Esophagus muscularis mucosa (tissue), 4 donors: ENCODE measurements around the gene CNGB1. TPM values are rescaled to one million over a fixed set of nuclear protein-coding genes. Genes with fewer than 3 reads are reported as not detected.

ENCODE experiments used
- DNase-seq: peaks from one replicate; pipeline ENCODE4 v3.0.0-alpha.2; 2017; ENCODE audit errors: extremely low spot score
- H3K27ac ChIP-seq, 4 donors: fragments of 200-600 bp; sonication (generic); replicated peaks in 1 of 4; 1 replicate in 3 of 4; 2 replicates in 1 of 4; pipeline ENCODE4 v1.5.1; 2016 to 2019; ENCODE audit warnings: mild to moderate bottlenecking in 1 of 4
- H3K27me3 ChIP-seq, 4 donors: fragments of 200-600 bp; sonication (generic); one replicate each; pipeline versions ENCODE4 v1.5.1 to v1.6.0; 2016 to 2019
- H3K36me3 ChIP-seq, 4 donors: fragments of 200-600 bp; sonication (generic); one replicate each; pipeline ENCODE4 v1.5.1; 2016 to 2019
- H3K4me1 ChIP-seq, 4 donors: fragments of 200-600 bp; sonication (generic); one replicate each; pipeline ENCODE4 v1.5.1; 2016 to 2019
- H3K4me3 ChIP-seq, 4 donors: fragments of 200-600 bp; sonication (generic); 1 replicate in 2 of 4; 2 replicates in 2 of 4; pipeline ENCODE4 v1.5.1; 2016 to 2019; ENCODE audit warnings: mild to moderate bottlenecking in 4 of 4, moderate library complexity in 1 of 4
- H3K9me3 ChIP-seq, 4 donors: fragments of 200-600 bp; sonication (generic); 1 replicate in 3 of 4; 2 replicates in 1 of 4; pipeline ENCODE4 v1.5.1; 2016 to 2019
- EP300 ChIP-seq: sonication (generic); formaldehyde crosslinking; IDR thresholded peaks from one replicate; pipeline ENCODE4 v1.6.1; 2017; ENCODE audit warnings: antibody characterized with exemption
- POLR2A ChIP-seq: fragments of 450-650 bp; IDR thresholded peaks from one replicate; pipeline ENCODE4 v1.6.1; 2017; ENCODE audit warnings: antibody characterized with exemption, moderate library complexity, mild to moderate bottlenecking, low read depth
- POLR2AphosphoS5 ChIP-seq, 2 donors: sonication (generic); formaldehyde crosslinking; IDR thresholded peaks; one replicate each; pipeline ENCODE4 v1.6.1; 2017; ENCODE audit warnings: antibody characterized with exemption in 2 of 2
- WGBS: methylation state at CpG from one replicate; pipeline ENCODE4 v1.1.5; 2018; 5-methylcytosine and 5-hydroxymethylcytosine counted together
- intact Hi-C: fragments of 100-400 bp; cut with DNase I; formaldehyde crosslinking; loops from one replicate; pipeline ENCODE4 v1.15.1; 2023
- total RNA-seq, 4 donors: library from RNA; depleted of rRNA; stranded (reverse); fragments of >200 nt; gene quantifications; one replicate each; pipeline versions ENCODE4 v1.1.0 to v1.2.1, GENCODE V29; 2016
- TF ChIP-seq, protein P1 (sequence below), 3 experiments: fragments of 200-600 bp in 2 of 3; fragments of 450-650 bp in 1 of 3; sonication (generic) in 2 of 3; IDR thresholded peaks; one replicate each; pipeline ENCODE4 v1.5.1; 2017 to 2019; ENCODE audit warnings: antibody characterized with exemption in 3 of 3, mild to moderate bottlenecking in 2 of 3, moderate library complexity in 1 of 3

Gene CNGB1
- total RNA-seq, 4 donors from 2014 or later: under 0.01 to 0.97 (median 0.31) TPM

GRCh38 chr16:57889960-57890751 lies 80.8 kb downstream of the CNGB1 start:
- peak overlapping the region in 1 of 4 donors; percentile 26 for H3K27ac ChIP-seq

GRCh38 chr16:57889522-57889921 lies 81.4 kb downstream of the CNGB1 start:
- H3K36me3 ChIP-seq: no peaks in the 10 kb centered on the region
- no peak for DNase-seq
- no peaks in the 10 kb centered on the region for H3K9me3 ChIP-seq
- intact Hi-C loops: no loop called here
- no peak overlapping the region for H3K4me3 ChIP-seq
- H3K27ac ChIP-seq: no peak overlapping the region
- no peak for TF ChIP-seq POLR2AphosphoS5 (IDR thresholded peaks at IDR 0.05)
- TF ChIP-seq, protein P1, sequence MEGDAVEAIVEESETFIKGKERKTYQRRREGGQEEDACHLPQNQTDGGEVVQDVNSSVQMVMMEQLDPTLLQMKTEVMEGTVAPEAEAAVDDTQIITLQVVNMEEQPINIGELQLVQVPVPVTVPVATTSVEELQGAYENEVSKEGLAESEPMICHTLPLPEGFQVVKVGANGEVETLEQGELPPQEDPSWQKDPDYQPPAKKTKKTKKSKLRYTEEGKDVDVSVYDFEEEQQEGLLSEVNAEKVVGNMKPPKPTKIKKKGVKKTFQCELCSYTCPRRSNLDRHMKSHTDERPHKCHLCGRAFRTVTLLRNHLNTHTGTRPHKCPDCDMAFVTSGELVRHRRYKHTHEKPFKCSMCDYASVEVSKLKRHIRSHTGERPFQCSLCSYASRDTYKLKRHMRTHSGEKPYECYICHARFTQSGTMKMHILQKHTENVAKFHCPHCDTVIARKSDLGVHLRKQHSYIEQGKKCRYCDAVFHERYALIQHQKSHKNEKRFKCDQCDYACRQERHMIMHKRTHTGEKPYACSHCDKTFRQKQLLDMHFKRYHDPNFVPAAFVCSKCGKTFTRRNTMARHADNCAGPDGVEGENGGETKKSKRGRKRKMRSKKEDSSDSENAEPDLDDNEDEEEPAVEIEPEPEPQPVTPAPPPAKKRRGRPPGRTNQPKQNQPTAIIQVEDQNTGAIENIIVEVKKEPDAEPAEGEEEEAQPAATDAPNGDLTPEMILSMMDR (IDR thresholded peaks at IDR 0.05): no peak
- no peak for TF ChIP-seq POLR2A
- no peak for TF ChIP-seq EP300
- peaks cover 0 to 28% (median 1%) of the 10 kb centered on the region in 4 donors for H3K27me3 ChIP-seq
- H3K4me1 ChIP-seq: peaks cover 0 to 13% (median 3%) of the 10 kb centered on the region in 4 donors
- 89% methylated on average over 4 of the region's 4 CpGs for WGBS

More at GRCh38 chr16:57889960-57890751, 80.8 kb downstream of the CNGB1 start:
- TF ChIP-seq, protein P1 (IDR thresholded peaks at IDR 0.05): no peak
- TF ChIP-seq EP300: no peak
- TF ChIP-seq POLR2AphosphoS5 (IDR thresholded peaks at IDR 0.05): peak; percentile 12 to 25
- Histone ChIP-seq H3K4me1 (peaks cover 0 to 13% (median 3%) of the 10 kb centered on the region in 4 donors), H3K36me3 (no peaks in the 10 kb centered on the region), H3K4me3 (no peak overlapping the region), H3K9me3 (no peaks in the 10 kb centered on the region), H3K27me3 (peaks cover 0 to 21% (median 0%) of the 10 kb centered on the region in 4 donors)
- WGBS: 73% methylated on average over 9 of the region's 9 CpGs
- intact Hi-C loops: no loop called here
- no peak for DNase-seq

DNA sequence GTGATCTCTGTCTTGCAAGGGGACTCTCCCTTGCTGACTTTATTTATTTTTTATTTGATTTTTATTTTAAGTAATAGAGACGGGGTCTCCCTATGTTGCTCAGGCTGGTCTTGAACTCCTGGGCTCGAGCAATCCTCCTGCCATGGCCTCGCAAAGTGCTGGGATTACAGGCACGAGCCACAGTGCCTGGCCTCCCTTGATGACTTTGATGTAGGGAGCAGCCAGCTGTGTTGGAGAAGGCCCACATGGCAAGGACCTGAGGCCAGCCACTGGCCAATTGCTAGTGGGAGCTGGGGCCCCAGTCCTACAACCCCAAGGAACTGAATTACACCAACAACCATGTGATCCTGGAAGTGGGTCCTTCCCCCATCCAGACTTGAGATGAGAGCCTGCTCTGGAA lies 81.8 kb downstream of the CNGB1 start:
- Histone ChIP-seq H3K27ac (no peak overlapping the region), H3K27me3 (peaks cover 0 to 32% (median 5%) of the 10 kb centered on the region in 4 donors), H3K9me3 (no peaks in the 10 kb centered on the region), H3K36me3 (no peaks in the 10 kb centered on the region), H3K4me1 (peaks cover 2 to 15% (median 6%) of the 10 kb centered on the region in 4 donors), H3K4me3 (no peak overlapping the region)
- TF ChIP-seq POLR2A: no peak
- TF ChIP-seq, protein P1 (IDR thresholded peaks at IDR 0.05): no peak
- no peak for TF ChIP-seq POLR2AphosphoS5 (IDR thresholded peaks at IDR 0.05)
- no peak for TF ChIP-seq EP300
- 91% methylated on average over 4 of the region's 4 CpGs for WGBS
- intact Hi-C loops: no loop called here
- DNase-seq: no peak

DNA sequence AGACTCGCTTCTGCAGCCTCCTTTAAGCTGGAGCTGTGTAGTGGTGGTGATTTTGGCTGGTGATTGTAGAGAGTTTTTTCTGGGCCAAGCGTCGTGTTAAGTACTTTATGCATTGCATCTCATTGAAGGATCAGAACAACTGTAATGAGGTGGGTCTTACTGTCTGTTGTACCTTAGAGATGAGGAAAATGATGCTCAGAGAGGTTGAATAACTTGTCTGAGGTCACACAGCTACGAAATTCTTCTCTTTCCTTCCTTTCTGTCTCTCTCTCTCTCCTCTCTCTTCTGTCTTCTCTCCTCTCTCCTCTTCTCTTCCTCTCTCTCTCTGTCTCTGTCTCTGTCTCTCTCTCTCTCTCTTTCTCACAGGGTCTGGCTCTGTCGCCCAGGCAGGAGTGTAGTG lies 82.8 kb downstream of the CNGB1 start:
- H3K27ac ChIP-seq: no peak overlapping the region
- TF ChIP-seq, protein P1 (IDR thresholded peaks at IDR 0.05): no peak
- TF ChIP-seq EP300 (no peak), POLR2AphosphoS5 (IDR thresholded peaks at IDR 0.05) (no peak), POLR2A (no peak)
- no peaks in the 10 kb centered on the region for H3K36me3 ChIP-seq
- WGBS: 95% methylated on average over 5 of the region's 5 CpGs
- intact Hi-C loops: no loop called here
- H3K27me3 ChIP-seq: peaks cover 0 to 42% (median 13%) of the 10 kb centered on the region in 4 donors
- H3K4me3 ChIP-seq: no peak overlapping the region
- no peaks in the 10 kb centered on the region for H3K9me3 ChIP-seq
- no peak for DNase-seq
- peaks cover 7 to 15% (median 10%) of the 10 kb centered on the region in 4 donors for H3K4me1 ChIP-seq
